Activated CD8-positive, alpha-beta memory T cell treated with anti-CD3 and anti-CD28 coated beads for 4 hours (primary cell): ENCODE measurements around the gene GSK3B.
"Not testable (repeated sequence)": the region's sequence is repeated elsewhere in the genome, so short reads cannot be mapped to it uniquely, and the experiment has no call there.

Experiments used
- DNase-seq, 2 donors: peaks; one replicate each; pipeline ENCODE4 v3.0.0-alpha.2; 2020; ENCODE audit warnings: low read depth in 2 of 2

The GSK3B gene

DNA sequence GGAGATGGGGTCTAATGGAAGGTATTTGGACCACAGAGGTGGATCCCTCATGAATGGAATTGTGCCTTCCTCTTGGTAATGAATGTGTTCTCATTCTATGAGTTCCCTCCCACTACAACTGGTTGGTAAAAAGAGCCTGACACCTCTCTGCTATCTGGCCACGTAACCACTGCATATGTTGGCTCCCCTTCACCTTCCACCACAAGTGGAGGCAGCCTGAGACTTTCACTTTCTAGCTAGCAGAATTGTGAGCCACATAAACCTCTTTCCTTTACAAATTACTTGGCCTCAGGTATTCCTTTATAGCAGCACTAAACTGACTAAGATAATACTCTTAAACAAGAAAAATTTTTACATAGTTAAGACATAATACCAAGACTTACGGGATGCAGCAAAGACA is 157.0 kb downstream of the GSK3B start:
- DNase-seq: peak; percentile 12 to 20

DNA sequence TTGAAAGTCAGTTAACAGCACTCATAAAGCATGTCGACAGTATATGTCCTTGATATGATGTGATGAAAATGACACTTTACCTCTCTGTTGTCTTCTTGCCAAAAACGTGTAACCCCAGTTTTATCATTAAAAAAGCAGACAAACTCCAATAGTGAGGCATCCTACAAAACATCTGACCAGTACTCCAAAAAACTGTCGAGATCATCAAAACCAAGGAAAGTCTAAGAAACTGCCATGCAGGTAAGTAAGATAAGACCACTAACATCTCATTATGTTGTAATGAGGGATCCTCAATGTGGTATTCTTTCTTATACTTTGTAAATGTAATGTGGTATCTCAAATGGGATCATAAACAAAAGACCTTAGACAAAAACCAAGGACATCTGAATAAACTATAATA is 160.0 kb downstream of the GSK3B start:
- DNase-seq: no peak

DNA sequence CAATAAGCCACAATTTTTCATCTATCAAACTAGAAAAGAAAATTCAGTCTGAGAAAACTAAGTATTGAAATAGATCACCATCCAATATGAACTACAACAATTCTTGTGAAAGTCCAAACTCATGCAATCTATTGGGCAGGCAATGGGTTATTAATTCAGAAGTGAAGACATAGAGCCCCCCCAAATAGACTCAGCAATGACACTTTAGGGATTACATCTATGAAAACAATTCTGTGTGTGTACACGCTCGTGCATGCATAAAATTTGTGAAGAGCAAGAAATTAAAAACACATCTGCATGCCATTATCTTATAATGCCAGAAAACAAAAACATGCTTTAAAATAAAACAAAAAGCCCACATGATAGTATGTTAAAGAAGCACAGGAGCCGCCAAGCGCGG is 161.0 kb downstream of the GSK3B start:
- DNase-seq: no peak

DNA sequence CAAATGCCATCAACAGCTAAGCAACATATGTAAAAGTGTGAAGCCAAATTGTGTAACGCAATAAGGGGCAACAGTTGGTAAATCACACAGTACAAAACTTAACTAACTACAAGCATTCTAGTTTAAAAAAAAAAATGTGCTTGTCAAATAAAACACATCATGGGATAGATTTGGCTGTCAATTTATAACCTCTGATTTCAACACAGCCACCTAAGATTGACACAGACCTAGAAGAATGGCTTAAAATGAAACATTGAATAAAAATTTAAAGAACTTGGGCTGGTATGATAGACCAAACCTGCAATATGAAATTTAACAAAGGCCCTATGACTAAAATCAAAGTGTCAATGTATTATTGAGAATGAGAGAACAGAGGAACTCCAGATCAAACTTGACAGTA is 164.0 kb downstream of the GSK3B start:
- no peak for DNase-seq

DNA sequence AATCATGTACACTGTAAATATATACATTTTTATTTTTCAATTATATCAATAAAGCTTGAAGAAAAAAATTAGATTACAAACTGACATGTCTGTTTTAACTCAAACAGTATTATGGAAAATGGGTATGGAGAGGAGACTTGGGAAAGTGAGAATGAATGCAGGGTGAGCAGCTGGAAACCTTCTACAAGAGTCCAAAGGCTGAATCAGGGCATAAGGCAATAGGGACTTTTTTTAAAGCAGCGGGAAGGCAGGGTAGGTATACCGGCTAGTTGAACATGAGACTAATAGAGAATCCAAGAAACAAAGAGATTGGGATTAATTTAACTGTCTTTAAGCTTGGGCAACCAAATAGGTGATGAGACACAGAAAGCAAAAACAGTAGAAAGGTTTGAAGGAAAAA is 167.1 kb downstream of the GSK3B start:
- no peak for DNase-seq

DNA sequence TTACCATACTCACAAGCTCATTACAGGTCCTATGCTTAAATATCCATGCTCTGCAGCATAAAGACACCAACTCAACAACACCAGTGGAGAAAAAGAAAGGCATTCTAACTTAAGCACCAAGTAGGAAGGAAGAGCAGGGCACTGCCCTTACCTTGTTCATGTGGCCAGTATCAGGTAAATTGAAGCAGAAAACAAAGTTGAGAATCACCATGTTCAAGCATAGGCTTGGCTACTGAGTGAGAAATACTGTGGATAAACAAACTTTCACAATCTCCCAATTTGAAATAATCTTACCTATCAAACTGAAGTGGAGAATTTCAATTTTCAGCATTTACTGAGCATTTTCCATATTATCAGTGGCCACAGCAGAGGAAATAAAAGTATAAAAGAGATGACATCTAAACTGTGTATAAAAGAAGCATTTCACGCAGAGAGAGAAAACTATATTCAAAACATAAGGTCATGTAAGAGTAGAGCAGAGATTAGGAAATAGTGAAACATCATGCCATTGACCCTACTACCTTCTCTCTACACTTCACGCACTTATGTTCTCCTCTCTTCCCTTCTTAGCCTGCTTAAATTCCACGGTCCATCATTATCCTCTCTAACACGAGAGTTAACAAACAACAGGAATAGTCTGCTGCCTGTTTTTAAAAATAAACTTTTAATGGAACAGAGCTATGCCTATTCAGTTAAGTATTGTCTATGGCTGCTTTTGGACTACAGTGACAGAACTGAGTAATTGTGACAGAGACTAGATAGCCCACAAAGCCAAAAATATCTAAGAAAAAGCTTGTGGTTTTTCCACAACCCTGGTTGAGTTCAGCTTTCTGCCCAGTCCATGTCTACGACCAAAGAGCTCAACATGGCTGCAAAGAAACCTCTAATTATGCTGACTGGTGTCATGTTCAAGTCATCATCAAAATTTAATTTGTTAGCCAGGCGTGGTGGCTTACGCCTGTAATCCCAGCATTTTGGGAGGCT is 169.8 kb downstream of the GSK3B start:
- no peak for DNase-seq

DNA sequence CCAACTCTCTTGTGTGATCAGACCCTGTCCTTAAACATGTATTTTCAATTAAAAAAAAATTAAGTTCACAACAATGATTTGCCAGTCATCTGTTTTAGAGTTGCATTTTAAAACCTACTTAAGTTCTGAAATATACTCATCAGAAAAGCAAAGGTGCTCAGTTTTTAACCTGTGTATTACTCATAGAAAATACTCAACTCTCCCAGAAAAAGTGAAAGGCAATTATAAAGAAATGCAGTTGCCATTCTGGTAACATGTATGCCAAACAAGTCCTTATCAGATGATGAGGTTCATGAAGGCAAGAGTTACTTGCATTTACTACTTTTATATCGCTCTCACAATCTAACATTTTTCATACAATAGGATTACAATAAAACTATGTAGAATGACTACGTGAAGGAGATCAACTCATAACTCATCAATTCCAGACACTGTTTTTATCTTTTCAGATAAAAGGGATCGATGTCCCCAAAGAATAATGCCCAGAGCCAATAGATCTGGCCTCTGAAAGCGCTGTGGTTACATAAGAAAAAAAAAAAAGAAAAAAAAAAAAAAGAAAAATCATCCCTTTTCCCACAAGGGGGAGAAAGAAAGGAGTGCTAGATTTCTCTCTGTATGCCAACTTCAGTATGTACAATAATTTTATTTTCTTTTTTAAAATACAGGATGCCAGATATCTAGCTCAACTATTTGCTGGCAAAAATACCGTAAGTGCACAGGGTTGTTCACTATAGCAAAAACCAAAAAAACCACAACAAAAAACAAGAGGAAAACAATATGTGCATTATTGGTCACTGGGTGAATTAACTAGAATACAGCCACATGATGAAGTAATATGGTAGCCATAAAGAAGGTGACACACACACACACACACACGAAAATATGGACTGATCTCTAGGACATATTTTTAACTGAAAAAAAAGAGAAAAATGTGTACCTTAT is 175.0 kb downstream of the GSK3B start:
- no peak for DNase-seq

DNA sequence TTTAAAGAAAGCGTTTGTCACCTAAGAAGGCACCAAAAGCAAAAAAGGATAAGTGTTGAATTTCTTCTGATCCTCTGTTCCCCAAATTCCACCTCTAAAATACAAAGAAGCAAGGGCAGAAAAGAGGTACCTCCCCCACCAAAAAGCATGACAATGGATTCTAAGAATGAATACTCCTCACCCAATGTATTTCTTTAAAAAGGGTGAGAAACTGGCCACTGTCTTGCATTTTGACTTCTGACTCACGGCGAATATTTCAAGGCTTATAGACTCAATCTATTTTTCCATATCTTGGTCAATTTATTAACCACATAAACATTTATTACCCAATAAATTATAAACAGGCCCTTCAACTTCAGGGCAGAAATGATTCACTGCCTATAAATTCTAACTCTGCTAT is 181.2 kb downstream of the GSK3B start:
- DNase-seq: no peak

DNA sequence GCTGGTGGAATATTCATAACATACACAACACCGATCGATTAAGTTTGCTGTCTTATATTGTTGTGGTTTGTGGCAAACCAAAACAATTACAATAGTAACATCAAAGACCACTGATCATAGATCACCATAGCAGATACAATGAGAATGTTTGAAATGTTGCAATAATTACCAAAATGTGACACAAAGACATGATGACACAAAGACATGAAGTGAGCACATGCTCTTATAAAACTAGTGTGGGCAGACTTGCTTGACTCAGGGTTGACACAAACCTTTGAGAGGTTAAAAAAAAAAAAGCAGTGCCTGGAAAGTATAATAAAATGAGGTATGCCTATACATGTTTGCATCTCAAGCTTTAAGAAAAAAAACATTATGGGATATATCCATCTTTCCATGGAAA is 182.0 kb downstream of the GSK3B start:
- no peak for DNase-seq

DNA sequence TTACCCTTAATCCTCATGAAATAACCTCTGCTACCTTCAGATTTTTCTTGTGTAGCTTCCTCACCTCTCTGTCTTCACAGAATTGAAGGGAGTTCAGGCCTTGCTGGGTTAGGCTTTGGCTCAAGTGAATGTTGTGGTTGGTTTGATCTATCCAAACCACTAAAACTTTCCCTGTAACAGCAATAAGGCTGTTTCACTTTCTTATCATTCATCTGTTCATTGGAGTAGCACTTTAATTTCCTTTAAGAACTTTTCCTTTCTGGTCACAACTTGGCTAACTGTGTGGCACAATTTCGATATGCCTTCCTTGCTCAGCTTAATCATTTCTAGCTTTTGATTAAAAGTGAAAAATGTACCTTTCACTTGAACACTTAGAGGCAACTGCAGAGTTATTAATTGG is 182.5 kb downstream of the GSK3B start:
- DNase-seq: no peak

DNA sequence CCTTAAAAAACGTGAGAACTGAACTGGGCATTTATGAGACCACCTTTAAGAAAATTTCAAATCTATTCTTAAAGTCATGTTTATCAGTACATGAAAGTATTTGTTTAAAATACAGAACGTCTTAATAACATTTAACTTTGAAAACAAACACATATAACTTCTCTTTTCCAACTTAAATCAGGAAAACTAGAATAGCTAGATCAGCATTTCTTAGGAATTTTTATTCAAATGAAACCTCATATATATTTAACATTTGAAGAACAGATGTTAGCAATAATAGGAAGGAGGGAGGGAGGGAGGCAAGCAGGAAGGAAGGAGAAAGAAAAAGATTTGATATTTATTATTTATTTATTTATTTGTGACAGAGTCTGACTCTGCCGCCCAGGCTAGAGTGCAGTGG is 192.2 kb downstream of the GSK3B start:
- no peak for DNase-seq

DNA sequence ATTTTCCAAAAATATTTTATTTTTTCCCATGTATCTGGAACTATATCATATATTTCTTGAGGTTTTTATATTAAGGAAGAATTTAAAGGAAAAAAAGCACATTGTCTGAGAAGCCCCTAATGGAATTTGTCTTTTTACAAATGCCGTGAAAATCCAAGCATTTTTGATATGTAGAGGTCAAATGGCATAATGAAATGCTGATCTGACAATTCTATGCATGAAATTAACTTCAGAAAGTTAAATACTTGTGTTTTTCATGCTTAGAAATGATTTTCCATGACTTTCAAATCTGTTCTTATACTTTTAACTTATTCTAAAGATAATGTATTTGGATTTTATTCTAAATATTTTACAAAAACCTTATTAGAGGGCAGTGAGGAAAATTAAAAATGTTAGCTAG is 193.1 kb downstream of the GSK3B start:
- no peak for DNase-seq

DNA sequence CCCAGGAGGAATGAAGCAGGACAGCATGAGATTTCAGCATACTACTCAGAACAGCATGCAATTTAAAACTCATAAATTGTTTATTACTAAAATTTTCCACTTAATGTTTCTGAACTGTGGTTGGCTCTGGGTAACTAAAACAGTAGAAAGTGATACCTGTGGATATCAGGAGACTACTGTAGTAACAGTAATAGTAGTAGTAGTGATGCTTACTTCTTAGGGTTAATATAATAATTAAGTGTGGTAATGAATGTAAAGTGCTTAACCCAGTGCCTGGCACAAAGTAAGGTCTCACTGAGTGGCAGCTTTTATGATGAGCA is 195.1 kb downstream of the GSK3B start:
- DNase-seq: no peak

DNA sequence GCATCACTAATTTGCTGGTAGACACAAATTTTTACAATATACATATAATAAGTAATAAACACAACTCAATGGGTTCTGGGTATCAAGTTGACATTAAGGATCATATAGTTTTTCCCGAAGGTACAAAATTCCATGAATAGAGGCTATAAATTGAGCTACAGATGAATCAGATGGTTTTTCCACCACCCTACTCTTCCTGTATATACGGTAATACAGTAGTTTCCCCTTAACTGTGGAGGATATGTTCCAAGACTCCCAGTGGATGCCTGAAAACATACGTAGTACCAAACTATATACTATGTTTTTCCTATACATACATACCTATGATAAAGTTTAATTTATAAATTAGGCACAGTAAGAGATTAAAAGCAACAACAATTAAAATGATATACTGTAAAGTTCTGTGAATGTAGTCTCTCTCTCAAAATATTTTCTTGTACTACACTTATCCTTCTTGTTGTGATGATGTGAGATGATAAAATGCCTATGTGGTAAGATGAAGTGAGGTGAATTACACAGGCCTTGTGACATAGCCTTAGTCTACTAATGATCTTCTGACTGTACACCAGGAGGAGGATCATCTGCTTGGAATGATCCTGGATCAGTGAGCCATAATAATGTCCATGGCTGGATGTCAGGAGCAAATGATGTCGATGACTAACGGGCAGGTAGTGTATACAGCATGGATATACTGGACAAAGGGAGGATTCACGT is 195.6 kb downstream of the GSK3B start:
- no peak for DNase-seq

DNA sequence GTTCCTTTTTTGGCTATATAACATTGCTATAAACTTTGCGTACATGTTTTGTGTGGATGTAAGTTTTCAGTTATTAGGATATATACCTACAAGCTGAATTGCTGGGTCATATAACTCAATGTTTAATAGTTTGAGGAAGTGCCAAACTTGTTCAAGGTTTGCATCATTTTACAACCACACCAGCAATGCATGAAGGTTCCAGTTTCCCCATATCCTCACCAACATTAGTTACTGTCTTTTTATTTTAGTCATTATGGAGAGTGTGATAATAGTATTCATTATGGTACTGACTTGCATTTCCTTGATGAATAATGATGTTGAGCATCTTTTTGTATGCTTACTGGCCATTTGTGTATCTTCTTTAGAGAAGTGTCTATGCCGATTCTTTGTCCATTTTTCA is 200.1 kb downstream of the GSK3B start:
- no peak for DNase-seq

DNA sequence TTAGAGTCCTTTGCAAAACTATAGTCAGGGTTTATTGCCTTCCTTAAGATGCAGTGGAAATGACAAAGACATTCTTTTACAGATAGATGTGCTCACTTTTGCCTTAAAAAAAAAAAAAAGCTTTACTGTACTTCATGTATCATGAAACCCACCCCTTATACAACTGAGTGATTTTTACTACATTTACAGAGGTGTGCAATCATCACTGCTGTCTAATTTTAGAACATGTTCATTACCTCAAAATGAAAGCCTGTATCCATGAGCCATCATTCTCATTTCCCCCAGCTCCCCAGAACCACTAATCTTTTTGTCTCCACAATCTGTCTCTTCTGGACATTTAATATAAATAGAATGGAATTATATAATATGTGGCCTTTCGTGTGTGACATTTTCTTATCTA is 200.5 kb downstream of the GSK3B start:
- DNase-seq: no peak

DNA sequence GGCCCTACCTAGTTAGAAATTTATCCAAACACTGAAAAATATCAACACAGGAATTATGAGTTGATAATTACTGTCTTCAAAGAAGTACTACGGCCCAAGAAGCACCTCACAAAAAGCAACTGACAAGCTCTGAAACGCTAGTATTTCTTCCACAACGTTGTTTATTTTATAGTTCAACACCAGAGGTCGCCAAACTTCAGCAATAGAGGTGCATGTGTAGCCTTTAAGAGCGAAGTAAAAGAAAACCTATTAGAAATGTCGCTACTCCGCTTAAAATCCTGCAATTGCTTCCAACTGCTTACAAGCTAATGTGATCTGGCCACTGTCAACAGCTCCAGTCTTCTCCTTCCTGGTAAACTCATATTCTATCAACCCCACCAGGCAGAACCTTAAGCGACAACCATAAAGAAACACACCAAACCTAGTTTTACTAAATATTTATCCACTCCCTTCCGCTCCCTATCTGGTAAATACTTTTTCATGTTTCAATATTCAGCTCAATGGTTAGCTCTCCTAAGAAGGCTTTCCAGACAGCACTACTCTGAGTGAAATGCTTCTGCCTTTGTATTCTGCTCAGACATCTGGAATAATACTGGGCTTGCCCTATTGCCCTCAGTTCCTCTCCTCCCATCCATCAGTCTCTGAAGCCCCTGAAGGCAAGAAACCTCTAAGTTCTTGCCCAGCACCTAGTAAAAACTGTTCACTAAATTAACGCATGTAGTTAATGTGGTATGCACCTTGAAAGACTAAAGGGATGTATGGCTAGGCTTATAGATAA is 202.1 kb downstream of the GSK3B start:
- peak; percentile 2 to 7 for DNase-seq

DNA sequence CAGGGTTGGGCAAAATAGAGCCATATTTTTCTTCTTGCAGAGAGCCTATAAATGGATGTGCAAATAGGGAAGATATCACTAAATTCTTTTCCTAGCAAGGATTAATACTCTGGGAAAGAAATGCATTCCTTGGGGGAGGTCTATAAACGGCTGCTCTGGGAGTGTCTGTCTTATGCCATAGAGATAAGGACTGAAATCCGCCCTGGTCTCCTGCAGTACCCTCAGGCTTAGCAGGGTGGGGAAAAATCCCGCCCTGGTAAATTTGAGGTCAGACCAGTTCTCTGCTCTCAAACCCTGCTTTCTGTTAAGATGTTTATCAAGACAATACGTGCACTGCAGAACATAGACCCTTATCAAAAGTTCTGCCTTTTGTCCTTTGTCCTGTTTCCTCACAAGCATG is 205.6 kb downstream of the GSK3B start:
- DNase-seq: not testable (repeated sequence)

DNA sequence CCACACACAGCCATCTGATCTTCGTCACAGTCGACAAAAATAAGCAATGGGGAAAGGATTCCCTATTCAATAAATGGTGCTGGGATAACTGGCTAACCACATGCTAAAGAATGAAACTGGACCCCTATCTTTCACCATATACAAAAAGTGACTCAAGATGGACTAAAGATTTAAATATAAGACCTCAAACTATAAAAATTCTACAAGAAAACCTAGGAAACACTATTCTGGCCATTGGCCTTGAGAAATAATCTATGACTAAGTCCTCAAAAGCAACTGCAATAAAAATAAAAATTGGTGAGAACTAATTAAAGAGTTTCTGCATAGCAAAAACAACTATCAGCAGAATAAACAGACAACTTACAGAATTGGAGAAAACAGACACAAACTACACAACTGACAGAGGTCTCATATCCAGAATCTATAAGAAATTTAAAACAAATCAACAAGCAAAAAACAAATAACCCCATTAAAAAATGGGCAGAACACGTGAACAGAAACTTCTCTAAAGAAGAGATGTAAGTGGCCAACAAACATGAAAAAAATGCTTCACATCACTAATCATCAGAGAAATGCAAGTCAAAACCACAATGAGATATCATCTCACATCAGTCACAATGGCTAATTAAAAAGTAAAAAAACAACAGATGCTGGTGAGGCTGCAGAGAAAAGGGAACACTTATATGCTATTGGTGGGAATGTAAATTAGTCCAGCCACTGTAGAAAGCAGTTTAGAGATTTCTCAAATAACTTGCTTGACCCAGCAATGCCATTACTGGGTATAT is 208.3 kb downstream of the GSK3B start:
- no peak for DNase-seq

DNA sequence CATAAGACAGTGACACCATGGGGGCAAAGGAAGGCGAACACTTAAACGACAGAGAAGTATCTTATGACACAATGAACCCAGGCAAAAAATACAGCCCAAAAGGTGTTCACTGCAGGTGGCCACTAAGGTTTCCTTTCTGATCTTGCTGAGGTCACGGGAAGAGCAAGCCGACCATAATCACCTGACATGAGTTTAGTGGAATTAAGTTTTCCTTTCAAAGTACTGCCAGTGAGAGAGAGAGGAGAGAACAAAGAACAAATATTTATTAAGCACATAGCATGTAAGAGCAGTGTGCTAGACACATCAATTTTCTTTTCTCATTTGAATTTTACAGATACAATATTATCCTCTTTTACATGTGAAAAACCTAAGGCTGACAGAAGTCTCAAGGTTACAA is 210.1 kb downstream of the GSK3B start:
- no peak for DNase-seq
